ENCODE measurements around the gene CCDC6. TPM values are rescaled to one million over a fixed set of nuclear protein-coding genes. Genes with fewer than 3 reads are reported as not detected.

The CCDC6 gene
- total and polyA plus RNA-seq, 9 donors, result 12.2 to 46.8 (median 34.1) TPM

DNA sequence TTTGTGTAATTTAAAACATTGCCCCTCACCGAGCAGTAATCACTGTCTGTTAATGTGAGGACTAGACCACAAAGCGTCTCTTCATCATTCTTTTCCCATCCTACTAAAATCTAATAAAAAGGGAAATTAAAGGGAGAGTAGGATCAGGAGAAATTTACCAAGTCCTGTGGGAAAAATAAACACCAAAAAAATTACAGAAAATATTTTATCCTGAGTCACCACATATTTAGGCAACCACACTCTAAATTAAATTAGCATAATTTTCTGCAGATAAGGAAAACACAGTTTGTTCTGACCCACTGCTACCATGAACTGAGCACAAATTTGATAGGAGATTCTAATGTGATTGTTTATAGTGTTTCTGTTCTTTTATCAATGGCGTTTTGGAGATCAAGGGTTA, 49.3 kb downstream of the CCDC6 start:
- H3K27ac ChIP-seq, result no peak overlapping the region
- WGBS, 3 donors, result 25 to 32% (median 32%) methylated on average over 3 of the region's 3 CpGs
- no peak overlapping the region for H3K4me3 ChIP-seq

DNA sequence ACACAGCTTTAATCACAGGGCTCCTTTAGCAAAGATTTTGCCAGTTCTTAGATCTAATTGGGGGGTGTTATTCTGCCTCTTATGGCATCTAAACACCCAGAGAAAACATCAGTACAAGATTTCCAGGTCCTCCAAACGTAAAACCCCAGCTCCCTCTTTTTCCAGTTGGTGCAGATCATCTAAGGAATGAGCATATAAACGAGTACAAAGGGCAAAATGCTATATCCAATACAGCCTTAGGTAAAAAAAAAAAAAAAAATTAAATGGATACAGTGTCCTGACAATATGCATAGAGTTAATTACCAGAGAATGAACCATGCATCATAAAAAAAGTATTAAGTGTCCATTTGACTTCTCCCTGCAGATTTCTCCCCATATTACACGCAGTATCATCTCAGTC, 50.3 kb downstream of the CCDC6 start:
- WGBS, 3 donors, result 74 to 86% (median 81%) methylated on average over 3 of the region's 3 CpGs
- no peak for DNase-seq
- intact Hi-C loops (cut with DNase I), result loop anchor here in 1 of 4 donors (10.0 kb wide), 1 partner anchor 49 kb away; the partner anchor contains the start of gene CCDC6
- Histone ChIP-seq H3K27me3 (no peaks in the 10 kb centered on the region), H3K27ac (no peak overlapping the region), H3K9me3 (no peaks in the 10 kb centered on the region), H3K4me1 (ENCODE audit: insufficient read depth) (peaks cover 12% of the 10 kb centered on the region), H3K4me3 (no peak overlapping the region), H3K36me3 (no peaks in the 10 kb centered on the region)
- TF ChIP-seq, protein P1, sequence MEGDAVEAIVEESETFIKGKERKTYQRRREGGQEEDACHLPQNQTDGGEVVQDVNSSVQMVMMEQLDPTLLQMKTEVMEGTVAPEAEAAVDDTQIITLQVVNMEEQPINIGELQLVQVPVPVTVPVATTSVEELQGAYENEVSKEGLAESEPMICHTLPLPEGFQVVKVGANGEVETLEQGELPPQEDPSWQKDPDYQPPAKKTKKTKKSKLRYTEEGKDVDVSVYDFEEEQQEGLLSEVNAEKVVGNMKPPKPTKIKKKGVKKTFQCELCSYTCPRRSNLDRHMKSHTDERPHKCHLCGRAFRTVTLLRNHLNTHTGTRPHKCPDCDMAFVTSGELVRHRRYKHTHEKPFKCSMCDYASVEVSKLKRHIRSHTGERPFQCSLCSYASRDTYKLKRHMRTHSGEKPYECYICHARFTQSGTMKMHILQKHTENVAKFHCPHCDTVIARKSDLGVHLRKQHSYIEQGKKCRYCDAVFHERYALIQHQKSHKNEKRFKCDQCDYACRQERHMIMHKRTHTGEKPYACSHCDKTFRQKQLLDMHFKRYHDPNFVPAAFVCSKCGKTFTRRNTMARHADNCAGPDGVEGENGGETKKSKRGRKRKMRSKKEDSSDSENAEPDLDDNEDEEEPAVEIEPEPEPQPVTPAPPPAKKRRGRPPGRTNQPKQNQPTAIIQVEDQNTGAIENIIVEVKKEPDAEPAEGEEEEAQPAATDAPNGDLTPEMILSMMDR (IDR thresholded peaks at IDR 0.05), result no peak
- TF ChIP-seq POLR2A (IDR thresholded peaks at IDR 0.05) (no peak), EP300 (IDR thresholded peaks at IDR 0.05) (no peak)

More for the DNA sequence above, 49.3 kb downstream of the CCDC6 start:
- DNase-seq, result no peak
- H3K27me3 ChIP-seq, result no peaks in the 10 kb centered on the region
- intact Hi-C loops (cut with DNase I), result loop anchor here in 1 of 4 donors (10.0 kb wide), 1 partner anchor 48 kb away; the partner anchor contains the start of gene CCDC6
- no peak for TF ChIP-seq POLR2A (IDR thresholded peaks at IDR 0.05)
- no peak for TF ChIP-seq EP300 (IDR thresholded peaks at IDR 0.05)
- TF ChIP-seq, protein P1 (IDR thresholded peaks at IDR 0.05), result no peak
- H3K4me1 ChIP-seq (ENCODE audit: insufficient read depth), result peaks cover 12% of the 10 kb centered on the region
- H3K36me3 ChIP-seq, result no peaks in the 10 kb centered on the region
- no peaks in the 10 kb centered on the region for H3K9me3 ChIP-seq

DNA sequence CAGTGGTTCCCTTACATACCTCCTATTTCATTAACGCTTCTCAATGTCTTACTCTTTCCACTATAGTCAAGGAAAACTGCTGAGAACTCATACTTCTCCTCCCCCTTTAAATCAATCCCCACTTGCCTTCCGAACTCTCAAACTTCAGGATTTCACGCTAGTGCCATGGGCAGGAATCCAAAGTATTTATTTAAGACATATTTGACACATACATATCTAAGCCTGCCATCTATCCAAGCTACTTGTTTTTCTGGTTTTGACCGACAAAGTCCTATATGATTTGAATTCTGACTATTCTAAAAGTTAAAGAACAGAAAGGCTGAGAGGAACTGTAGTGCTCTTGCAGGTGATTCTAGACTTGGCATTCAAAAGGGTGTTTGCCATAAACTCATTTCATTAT, 51.8 kb downstream of the CCDC6 start:
- DNase-seq, result no peak
- H3K36me3 ChIP-seq, result no peaks in the 10 kb centered on the region
- no peak overlapping the region for H3K27ac ChIP-seq
- intact Hi-C loops (cut with DNase I), result loop anchor here in 1 of 4 donors (10.0 kb wide), 1 partner anchor 50 kb away; the partner anchor contains the start of gene CCDC6
- H3K4me1 ChIP-seq (ENCODE audit: insufficient read depth), result peaks cover 10% of the 10 kb centered on the region
- no peaks in the 10 kb centered on the region for H3K27me3 ChIP-seq
- H3K4me3 ChIP-seq, result no peak overlapping the region
- TF ChIP-seq POLR2A (IDR thresholded peaks at IDR 0.05), result no peak
- TF ChIP-seq, protein P1 (IDR thresholded peaks at IDR 0.05), result no peak
- TF ChIP-seq EP300 (IDR thresholded peaks at IDR 0.05), result no peak
- 91 to 96% (median 94%) methylated on average over 4 of the region's 4 CpGs for WGBS, 3 donors
- no peaks in the 10 kb centered on the region for H3K9me3 ChIP-seq

DNA sequence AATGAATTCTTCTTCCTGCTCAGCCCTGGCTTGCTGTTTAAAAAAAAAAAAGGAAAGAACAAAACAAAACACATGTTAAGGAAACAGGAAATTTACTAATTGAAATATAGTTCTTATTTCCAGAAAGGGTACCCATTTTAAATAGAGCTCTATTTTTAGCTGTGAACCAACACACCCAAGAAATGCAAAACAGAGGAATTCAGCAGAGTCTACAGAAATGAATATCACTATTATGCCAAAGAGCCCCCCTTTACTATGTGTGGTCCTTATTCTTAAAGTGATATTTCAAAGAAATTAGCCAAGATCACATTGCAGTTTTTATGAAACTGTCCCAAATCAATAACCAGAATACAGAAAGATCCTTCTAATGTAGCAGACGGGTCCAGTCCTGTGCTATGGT, 53.7 kb downstream of the CCDC6 start:
- H3K27me3 ChIP-seq, result no peaks in the 10 kb centered on the region
- no peaks in the 10 kb centered on the region for H3K36me3 ChIP-seq
- H3K4me3 ChIP-seq, result no peak overlapping the region
- H3K9me3 ChIP-seq, result no peaks in the 10 kb centered on the region
- DNase-seq, result no peak
- WGBS, 3 donors, result 52 to 78% (median 64%) methylated on average over 1 of the region's 1 CpG
- H3K4me1 ChIP-seq (ENCODE audit: insufficient read depth), result peaks cover 9% of the 10 kb centered on the region
- no peak for TF ChIP-seq EP300 (IDR thresholded peaks at IDR 0.05)
- TF ChIP-seq, protein P1 (IDR thresholded peaks at IDR 0.05), result no peak
- TF ChIP-seq POLR2A (IDR thresholded peaks at IDR 0.05), result no peak
- intact Hi-C loops (cut with DNase I), result loop anchor here in 1 of 4 donors (10.0 kb wide), 1 partner anchor 52 kb away; the partner anchor contains the start of gene CCDC6
- H3K27ac ChIP-seq, result no peak overlapping the region

Data from ovary (tissue), 9 donors.